Nephron (organoid): ENCODE measurements around the gene ERG.

ENCODE experiments used
- H3K27ac Mint-ChIP-seq, 3 experiments: 2 replicates each; pipeline ENCODE4 v1.8.0; 2020; ENCODE audit warnings: mixed read lengths in 3 of 3, mild to moderate bottlenecking in 2 of 3, moderate library complexity in 1 of 3
- H3K27me3 Mint-ChIP-seq: 2 replicates; pipeline ENCODE4 v1.8.0; 2021; ENCODE audit warnings: low read depth, mild to moderate bottlenecking, moderate library complexity, mixed read lengths
- H3K36me3 Mint-ChIP-seq: 2 replicates; pipeline ENCODE4 v1.8.0; 2020; ENCODE audit warnings: low read depth, mixed read lengths
- H3K4me1 Mint-ChIP-seq: 2 replicates; pipeline ENCODE4 v1.8.0; 2020; ENCODE audit warnings: mixed read lengths
- H3K4me3 Mint-ChIP-seq, 3 experiments: 2 replicates each; pipeline ENCODE4 v1.8.0; 2020; ENCODE audit warnings: mild to moderate bottlenecking in 3 of 3, mixed read lengths in 3 of 3, moderate library complexity in 2 of 3
- H3K9me3 Mint-ChIP-seq: 2 replicates; pipeline ENCODE4 v1.8.0; 2020; ENCODE audit warnings: mixed read lengths
- CTCF ChIP-seq, 3 experiments: fragments of 200-600 bp; sonication (generic); IDR thresholded peaks; one replicate each; pipeline ENCODE4 v1.5.0; 2021; ENCODE audit warnings: antibody characterized with exemption in 3 of 3; ENCODE audit not compliant: unreplicated experiment in 3 of 3

The ERG gene

GRCh38 chr21:38524168-38525153 lies 26.2 kb upstream of the ERG start:
- H3K4me3 Mint-ChIP-seq, result no peak overlapping the region
- H3K9me3 Mint-ChIP-seq, result no peaks in the 10 kb centered on the region
- no peaks in the 10 kb centered on the region for H3K36me3 Mint-ChIP-seq
- peaks cover 13% of the 10 kb centered on the region for H3K27me3 Mint-ChIP-seq
- no peak overlapping the region for H3K27ac Mint-ChIP-seq
- TF ChIP-seq CTCF (IDR thresholded peaks at IDR 0.05; ENCODE audit: unreplicated experiment in 3 of 3), result no peak
- peaks cover 7% of the 10 kb centered on the region for H3K4me1 Mint-ChIP-seq

GRCh38 chr21:38520511-38520910 lies 22.2 kb upstream of the ERG start:
- TF ChIP-seq CTCF (IDR thresholded peaks at IDR 0.05; ENCODE audit: unreplicated experiment in 3 of 3), result no peak
- Mint-ChIP-seq H3K9me3 (no peaks in the 10 kb centered on the region), H3K36me3 (no peaks in the 10 kb centered on the region), H3K4me1 (peaks cover 7% of the 10 kb centered on the region), H3K27me3 (peaks cover 10% of the 10 kb centered on the region), H3K27ac (no peak overlapping the region), H3K4me3 (no peak overlapping the region)

- no peak overlapping the region for H3K27ac Mint-ChIP-seq
- peaks cover 3% of the 10 kb centered on the region for H3K27me3 Mint-ChIP-seq
- H3K4me3 Mint-ChIP-seq, result no peak overlapping the region
- no peaks in the 10 kb centered on the region for H3K9me3 Mint-ChIP-seq
- TF ChIP-seq CTCF (IDR thresholded peaks at IDR 0.05; ENCODE audit: unreplicated experiment in 3 of 3), result no peak
- H3K4me1 Mint-ChIP-seq, result peaks cover 11% of the 10 kb centered on the region
- no peaks in the 10 kb centered on the region for H3K36me3 Mint-ChIP-seq
Observed at GRCh38 chr21:38511662-38512243, 13.5 kb upstream of the ERG start.

DNA sequence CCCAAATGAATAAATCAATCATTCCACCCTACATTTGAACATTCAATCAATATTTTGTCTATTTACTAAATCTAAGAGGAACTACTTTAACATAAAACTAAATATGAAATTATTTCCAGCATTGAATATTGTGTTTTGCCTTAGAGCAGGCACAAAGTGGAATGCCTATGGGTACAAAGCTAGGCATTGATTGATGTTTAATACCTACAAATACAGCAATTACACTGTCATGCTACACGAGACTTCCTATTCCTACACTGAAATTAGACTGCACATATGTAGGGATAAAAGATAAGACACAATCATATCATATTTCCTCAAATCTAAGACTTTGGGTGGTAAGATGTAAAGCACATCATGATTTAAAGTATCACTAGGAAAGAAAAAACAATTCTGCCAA lies 12.9 kb upstream of the ERG start:
- Mint-ChIP-seq H3K27me3 (peaks cover 3% of the 10 kb centered on the region), H3K4me3 (no peak overlapping the region), H3K4me1 (peaks cover 16% of the 10 kb centered on the region), H3K36me3 (no peaks in the 10 kb centered on the region), H3K9me3 (no peaks in the 10 kb centered on the region), H3K27ac (no peak overlapping the region)
- no peak for TF ChIP-seq CTCF (IDR thresholded peaks at IDR 0.05; ENCODE audit: unreplicated experiment in 3 of 3)

DNA sequence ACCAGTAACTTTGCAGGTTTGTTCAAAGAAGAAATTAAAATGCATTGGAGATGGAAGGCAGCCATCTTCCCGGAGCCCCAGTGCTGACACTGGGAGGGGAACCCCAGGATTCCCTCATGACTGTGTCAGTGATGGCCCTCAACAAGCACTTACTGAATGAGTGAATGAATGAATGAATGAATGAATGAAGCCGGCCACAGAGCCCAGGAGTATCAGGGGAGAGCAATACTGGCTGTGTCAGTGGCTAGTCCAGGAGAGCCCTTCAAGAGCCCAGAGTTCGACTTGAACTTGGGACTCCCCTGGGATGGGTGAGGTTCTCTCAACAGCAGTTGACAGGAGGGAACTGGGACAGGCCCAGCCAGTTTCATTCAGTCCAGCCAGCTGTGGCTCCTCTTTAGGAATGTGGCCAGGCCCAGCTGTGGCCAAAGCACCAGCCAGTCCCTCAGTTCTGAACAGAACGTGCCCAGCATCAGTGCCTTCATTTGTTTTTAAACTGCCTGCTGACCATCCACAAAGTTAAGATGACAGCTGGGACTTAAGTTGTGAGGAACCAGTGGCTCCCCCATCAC lies 9.2 kb upstream of the ERG start:
- Mint-ChIP-seq H3K27ac (no peak overlapping the region), H3K9me3 (no peaks in the 10 kb centered on the region), H3K36me3 (no peaks in the 10 kb centered on the region), H3K4me1 (peaks cover 25% of the 10 kb centered on the region), H3K27me3 (peaks cover 6% of the 10 kb centered on the region), H3K4me3 (no peak overlapping the region)
- no peak for TF ChIP-seq CTCF (IDR thresholded peaks at IDR 0.05; ENCODE audit: unreplicated experiment in 3 of 3)
